Mesendoderm (in vitro differentiated cells): ENCODE measurements around the gene SLC16A7.

Experiments
- DNase-seq: peaks from one replicate; pipeline ENCODE4 v3.0.0; 2013
- H2AK5ac ChIP-seq: 2 replicates; pipeline ENCODE4 v1.6.1; 2013; ENCODE audit warnings: low read length, inconsistent platforms
- H2BK120ac ChIP-seq: 2 replicates; pipeline ENCODE4 v1.6.1; 2013; ENCODE audit warnings: low read depth, mild to moderate bottlenecking, low read length, moderate library complexity, mixed read lengths
- H2BK15ac ChIP-seq: replicated peaks from 2 replicates; pipeline ENCODE4 v1.6.1; 2013; ENCODE audit warnings: low read depth, mild to moderate bottlenecking, moderate library complexity
- H2BK5ac ChIP-seq: 2 replicates; pipeline ENCODE4 v1.6.1; 2013; ENCODE audit warnings: low read length, inconsistent platforms
- H3K18ac ChIP-seq: 2 replicates; pipeline ENCODE4 v1.6.1; 2013; ENCODE audit warnings: mild to moderate bottlenecking, low read length, mixed read lengths
- H3K23ac ChIP-seq: one replicate; pipeline ENCODE4 v1.6.1; 2013; ENCODE audit warnings: low read length
- H3K27ac ChIP-seq: 2 replicates; pipeline ENCODE4 v1.5.1; 2013; ENCODE audit warnings: low read depth, mild to moderate bottlenecking, inconsistent platforms, low read length, moderate library complexity
- H3K27me3 ChIP-seq: 2 replicates; pipeline ENCODE4 v1.6.1; 2013; ENCODE audit warnings: low read length, control low read depth, mild to moderate bottlenecking, inconsistent platforms; ENCODE audit not compliant: insufficient read depth, poor library complexity
- H3K36me3 ChIP-seq: 2 replicates; pipeline ENCODE4 v1.6.1; 2013; ENCODE audit warnings: low read length, inconsistent platforms; ENCODE audit not compliant: control insufficient read depth, insufficient read depth
- H3K4ac ChIP-seq: one replicate; pipeline ENCODE4 v1.6.1; 2013; ENCODE audit warnings: low read depth, mild to moderate bottlenecking, low read length, moderate library complexity
- H3K4me1 ChIP-seq: 2 replicates; pipeline ENCODE4 v1.6.1; 2013; ENCODE audit warnings: low read depth, low read length, inconsistent platforms; ENCODE audit not compliant: control insufficient read depth
- H3K4me2 ChIP-seq: 2 replicates; pipeline ENCODE4 v1.6.1; 2013; ENCODE audit warnings: low read length
- H3K4me3 ChIP-seq: 2 replicates; pipeline ENCODE4 v1.5.1; 2013; ENCODE audit warnings: mild to moderate bottlenecking, low read length
- H3K56ac ChIP-seq: one replicate; pipeline ENCODE4 v1.6.1; 2013; ENCODE audit warnings: low read length
- H3K79me1 ChIP-seq: 2 replicates; pipeline ENCODE4 v1.6.1; 2013; ENCODE audit warnings: low read length, inconsistent platforms
- H3K79me2 ChIP-seq: 2 replicates; pipeline ENCODE4 v1.6.1; 2013; ENCODE audit warnings: mild to moderate bottlenecking, low read length; ENCODE audit not compliant: control insufficient read depth, insufficient read depth
- H3K9ac ChIP-seq: 2 replicates; pipeline ENCODE4 v1.6.1; 2013; ENCODE audit warnings: low read length, inconsistent platforms
- H4K5ac ChIP-seq: one replicate; pipeline ENCODE4 v1.6.1; 2013; ENCODE audit warnings: low read length
- H4K8ac ChIP-seq: one replicate; pipeline ENCODE4 v1.6.1; 2013; ENCODE audit warnings: low read depth, mild to moderate bottlenecking, control low read depth, low read length, moderate library complexity
- WGBS: extraction: QIAGEN DNeasy Blood & Tissue Kit; methylation state at CpG from one replicate; pipeline ENCODE4 v1.1.7; 2013; ENCODE audit warnings: low lambda C conversion rate, missing lambda C conversion rate; ENCODE audit not compliant: insufficient coverage; ENCODE audit errors: extremely low coverage; 5-methylcytosine and 5-hydroxymethylcytosine counted together

SLC16A7 gene

DNA sequence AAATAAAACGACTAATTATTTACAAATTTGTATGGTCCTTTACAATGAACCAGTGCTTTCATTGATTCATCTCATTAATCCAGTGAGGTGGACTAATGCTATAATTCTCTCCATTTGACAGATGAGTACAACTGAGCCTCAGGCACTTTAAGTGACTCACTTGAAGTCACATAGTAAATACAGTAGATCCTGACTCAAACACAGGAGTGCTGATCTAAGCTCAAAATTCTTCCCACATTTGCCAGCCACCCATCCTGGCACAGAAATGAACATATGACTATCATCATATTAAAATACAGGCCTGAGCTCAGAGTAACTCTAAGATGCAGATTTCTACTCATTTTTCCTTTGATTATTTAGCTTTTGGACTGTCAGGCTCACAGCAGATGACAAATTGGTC, 30.6 kb downstream of the SLC16A7 start:
- no peak for DNase-seq
- Histone ChIP-seq H3K23ac (no peak overlapping the region), H3K4me1 (no peaks in the 10 kb centered on the region), H3K9ac (no peak overlapping the region), H3K4me2 (no peak overlapping the region), H3K79me1 (no peaks in the 10 kb centered on the region), H3K4me3 (no peak overlapping the region), H3K79me2 (no peaks in the 10 kb centered on the region), H2BK15ac (no peak overlapping the region), H2AK5ac (no peak overlapping the region), H2BK120ac (no peak overlapping the region), H4K8ac (no peak overlapping the region), H3K18ac (no peak overlapping the region), H3K27me3 (no peaks in the 10 kb centered on the region), H3K4ac (no peak overlapping the region), H3K27ac (no peak overlapping the region), H4K5ac (no peak overlapping the region), H3K36me3 (no peaks in the 10 kb centered on the region), H2BK5ac (no peak overlapping the region), H3K56ac (no peak overlapping the region)
- no CpG with 5 or more reads among the region's 1 CpG for WGBS

DNA sequence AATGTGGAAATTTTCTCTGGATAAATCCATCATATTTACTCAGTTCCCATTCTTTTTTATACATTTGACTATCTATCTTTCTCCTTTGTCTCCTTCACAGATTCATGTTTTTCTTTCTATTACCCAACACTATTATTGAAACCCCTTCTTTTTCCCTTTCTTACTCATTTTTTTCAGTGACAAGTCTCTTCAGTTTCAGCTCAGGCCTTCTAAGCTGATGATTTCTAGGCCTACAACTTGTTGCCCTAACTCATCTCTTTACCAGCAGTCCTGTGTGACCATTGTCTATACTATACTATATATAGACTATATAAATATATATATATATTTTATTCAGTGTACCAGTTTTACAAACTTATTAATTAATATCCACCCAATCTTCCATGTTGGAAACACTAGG, 31.8 kb downstream of the SLC16A7 start:
- Histone ChIP-seq H2BK15ac (no peak overlapping the region), H3K18ac (no peak overlapping the region), H4K8ac (no peak overlapping the region), H2BK120ac (no peak overlapping the region), H3K27me3 (no peaks in the 10 kb centered on the region), H3K9ac (no peak overlapping the region), H3K4ac (no peak overlapping the region), H3K56ac (no peak overlapping the region), H3K4me2 (no peak overlapping the region), H2BK5ac (no peak overlapping the region), H3K27ac (no peak overlapping the region), H3K36me3 (no peaks in the 10 kb centered on the region), H3K79me1 (no peaks in the 10 kb centered on the region), H4K5ac (no peak overlapping the region), H3K4me3 (no peak overlapping the region), H3K79me2 (no peaks in the 10 kb centered on the region), H3K23ac (no peak overlapping the region), H3K4me1 (no peaks in the 10 kb centered on the region), H2AK5ac (no peak overlapping the region)
- DNase-seq, result no peak

DNA sequence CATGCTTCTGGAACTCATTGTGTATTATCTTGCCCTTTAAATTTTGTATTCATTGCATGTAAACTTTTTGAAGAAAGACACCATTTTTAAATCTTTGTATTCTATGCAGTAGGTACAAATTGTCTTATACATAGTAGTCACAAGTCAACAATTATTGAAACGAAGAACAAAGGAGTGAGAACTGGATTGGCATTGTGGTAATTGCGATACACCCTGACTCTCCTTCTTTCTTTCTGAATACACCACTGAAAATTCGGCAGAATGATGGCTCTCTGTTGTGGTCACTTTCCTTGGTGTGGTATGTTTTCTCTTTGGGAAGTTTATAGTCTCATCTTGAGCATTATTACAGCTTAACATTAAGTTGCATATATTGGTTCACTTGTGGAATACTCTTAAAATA, 34.1 kb downstream of the SLC16A7 start:
- H3K18ac ChIP-seq, result no peak overlapping the region
- WGBS, result no CpG with 5 or more reads among the region's 3 CpGs
- no peak overlapping the region for H2BK120ac ChIP-seq
- no peak overlapping the region for H3K4me3 ChIP-seq
- H4K5ac ChIP-seq, result no peak overlapping the region
- H3K79me1 ChIP-seq, result no peaks in the 10 kb centered on the region
- H3K56ac ChIP-seq, result no peak overlapping the region
- H3K4ac ChIP-seq, result no peak overlapping the region
- no peaks in the 10 kb centered on the region for H3K79me2 ChIP-seq
- H3K27me3 ChIP-seq, result no peaks in the 10 kb centered on the region
- no peaks in the 10 kb centered on the region for H3K36me3 ChIP-seq
- no peak for DNase-seq
- H3K4me2 ChIP-seq, result no peak overlapping the region
- H3K4me1 ChIP-seq, result no peaks in the 10 kb centered on the region
- no peak overlapping the region for H2BK5ac ChIP-seq
- no peak overlapping the region for H3K23ac ChIP-seq
- H2AK5ac ChIP-seq, result no peak overlapping the region
- no peak overlapping the region for H4K8ac ChIP-seq
- no peak overlapping the region for H3K9ac ChIP-seq
- no peak overlapping the region for H3K27ac ChIP-seq
- H2BK15ac ChIP-seq, result no peak overlapping the region

GRCh38 chr12:59632408-59632807, 36.6 kb downstream of the SLC16A7 start:
- H3K23ac ChIP-seq, result no peak overlapping the region
- H3K27me3 ChIP-seq, result no peaks in the 10 kb centered on the region
- no peak overlapping the region for H3K4me2 ChIP-seq
- no peak overlapping the region for H3K56ac ChIP-seq
- H2BK5ac ChIP-seq, result no peak overlapping the region
- H3K4me1 ChIP-seq, result no peaks in the 10 kb centered on the region
- no peak overlapping the region for H3K4ac ChIP-seq
- no CpG with 5 or more reads among the region's 1 CpG for WGBS
- no peaks in the 10 kb centered on the region for H3K79me1 ChIP-seq
- no peak overlapping the region for H4K5ac ChIP-seq
- H3K18ac ChIP-seq, result no peak overlapping the region
- H3K36me3 ChIP-seq, result no peaks in the 10 kb centered on the region
- H3K79me2 ChIP-seq, result no peaks in the 10 kb centered on the region
- H3K4me3 ChIP-seq, result no peak overlapping the region
- H3K27ac ChIP-seq, result no peak overlapping the region
- H2BK15ac ChIP-seq, result no peak overlapping the region
- no peak overlapping the region for H2AK5ac ChIP-seq
- H4K8ac ChIP-seq, result no peak overlapping the region
- no peak overlapping the region for H3K9ac ChIP-seq
- H2BK120ac ChIP-seq, result no peak overlapping the region
- no peak for DNase-seq

DNA sequence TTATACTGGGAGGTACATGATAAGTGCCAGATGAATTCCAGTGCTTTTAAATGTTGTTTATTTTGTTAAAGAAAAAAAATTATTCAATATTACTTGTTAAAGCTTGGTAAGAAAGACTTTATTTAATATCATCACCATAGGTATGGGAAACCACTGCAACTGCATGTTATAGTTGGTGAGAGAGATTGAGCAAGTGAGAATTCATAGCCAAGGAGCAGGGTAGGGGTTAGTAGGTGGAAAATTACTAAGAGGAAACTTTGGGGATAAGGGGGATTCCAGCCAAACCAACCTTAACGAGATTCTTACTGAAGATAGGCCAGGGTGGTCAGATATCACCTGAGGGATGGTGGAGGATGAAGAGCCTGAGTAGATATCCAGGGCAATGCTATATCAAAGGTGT, 38.4 kb downstream of the SLC16A7 start:
- no peak overlapping the region for H2AK5ac ChIP-seq
- H3K27me3 ChIP-seq, result no peaks in the 10 kb centered on the region
- no peaks in the 10 kb centered on the region for H3K36me3 ChIP-seq
- H3K4me2 ChIP-seq, result no peak overlapping the region
- no peaks in the 10 kb centered on the region for H3K79me2 ChIP-seq
- no peaks in the 10 kb centered on the region for H3K79me1 ChIP-seq
- no peak overlapping the region for H3K27ac ChIP-seq
- no peak overlapping the region for H3K4ac ChIP-seq
- H3K4me1 ChIP-seq, result peaks cover 2% of the 10 kb centered on the region
- no peak for DNase-seq
- no peak overlapping the region for H3K9ac ChIP-seq
- no peak overlapping the region for H4K5ac ChIP-seq
- no peak overlapping the region for H3K4me3 ChIP-seq
- no peak overlapping the region for H3K56ac ChIP-seq
- no peak overlapping the region for H3K18ac ChIP-seq
- no CpG with 5 or more reads among the region's 1 CpG for WGBS
- no peak overlapping the region for H2BK120ac ChIP-seq
- H2BK15ac ChIP-seq, result no peak overlapping the region
- H3K23ac ChIP-seq, result no peak overlapping the region
- no peak overlapping the region for H2BK5ac ChIP-seq
- H4K8ac ChIP-seq, result no peak overlapping the region

GRCh38 chr12:59636945-59637691, 41.3 kb downstream of the SLC16A7 start:
- no peaks in the 10 kb centered on the region for H3K27me3 ChIP-seq
- H3K27ac ChIP-seq, result no peak overlapping the region
- H2BK120ac ChIP-seq, result no peak overlapping the region
- no CpG with 5 or more reads among the region's 5 CpGs for WGBS
- H3K79me2 ChIP-seq, result no peaks in the 10 kb centered on the region
- no peak overlapping the region for H2AK5ac ChIP-seq
- DNase-seq, result no peak
- no peak overlapping the region for H3K56ac ChIP-seq
- peaks cover 2% of the 10 kb centered on the region for H3K4me1 ChIP-seq
- H3K79me1 ChIP-seq, result no peaks in the 10 kb centered on the region
- no peak overlapping the region for H3K18ac ChIP-seq
- H3K36me3 ChIP-seq, result no peaks in the 10 kb centered on the region
- no peak overlapping the region for H4K8ac ChIP-seq
- H3K4me3 ChIP-seq, result no peak overlapping the region
- no peak overlapping the region for H3K9ac ChIP-seq
- H2BK15ac ChIP-seq, result no peak overlapping the region
- no peak overlapping the region for H3K4me2 ChIP-seq
- no peak overlapping the region for H2BK5ac ChIP-seq
- no peak overlapping the region for H3K23ac ChIP-seq
- H4K5ac ChIP-seq, result no peak overlapping the region
- no peak overlapping the region for H3K4ac ChIP-seq
